ENCODE data around the gene LRRC3C. TPM values are rescaled to one million over a fixed set of nuclear protein-coding genes. Genes with fewer than 3 reads are reported as not detected.

The LRRC3C gene
- total RNA-seq, 2 donors from 2014 or later: not detected

DNA sequence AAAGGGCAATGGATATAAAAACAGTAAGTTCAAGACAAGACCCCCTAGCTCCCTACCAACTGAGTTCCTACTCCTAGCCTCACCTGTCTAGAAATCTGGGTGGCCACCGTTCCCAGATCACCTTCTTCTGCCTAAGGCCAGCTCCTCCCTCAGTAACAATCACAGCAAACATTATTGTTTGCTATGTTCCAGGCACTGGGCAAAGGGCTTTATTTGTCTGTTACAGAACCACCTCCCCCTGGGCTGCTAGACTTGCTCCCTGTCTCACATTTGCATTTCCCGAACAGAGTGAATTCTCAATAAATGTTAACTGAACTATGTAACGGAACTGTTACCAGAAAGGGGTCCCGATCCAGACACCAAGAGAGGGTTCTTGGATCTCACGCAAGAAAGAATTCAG lies 6.8 kb downstream of the LRRC3C start:
- 59% methylated on average over 5 of the region's 5 CpGs for WGBS
- H3K4me3 ChIP-seq: no peak overlapping the region
- H3K9me3 ChIP-seq: no peaks in the 10 kb centered on the region
- TF ChIP-seq, protein P1, sequence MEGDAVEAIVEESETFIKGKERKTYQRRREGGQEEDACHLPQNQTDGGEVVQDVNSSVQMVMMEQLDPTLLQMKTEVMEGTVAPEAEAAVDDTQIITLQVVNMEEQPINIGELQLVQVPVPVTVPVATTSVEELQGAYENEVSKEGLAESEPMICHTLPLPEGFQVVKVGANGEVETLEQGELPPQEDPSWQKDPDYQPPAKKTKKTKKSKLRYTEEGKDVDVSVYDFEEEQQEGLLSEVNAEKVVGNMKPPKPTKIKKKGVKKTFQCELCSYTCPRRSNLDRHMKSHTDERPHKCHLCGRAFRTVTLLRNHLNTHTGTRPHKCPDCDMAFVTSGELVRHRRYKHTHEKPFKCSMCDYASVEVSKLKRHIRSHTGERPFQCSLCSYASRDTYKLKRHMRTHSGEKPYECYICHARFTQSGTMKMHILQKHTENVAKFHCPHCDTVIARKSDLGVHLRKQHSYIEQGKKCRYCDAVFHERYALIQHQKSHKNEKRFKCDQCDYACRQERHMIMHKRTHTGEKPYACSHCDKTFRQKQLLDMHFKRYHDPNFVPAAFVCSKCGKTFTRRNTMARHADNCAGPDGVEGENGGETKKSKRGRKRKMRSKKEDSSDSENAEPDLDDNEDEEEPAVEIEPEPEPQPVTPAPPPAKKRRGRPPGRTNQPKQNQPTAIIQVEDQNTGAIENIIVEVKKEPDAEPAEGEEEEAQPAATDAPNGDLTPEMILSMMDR (IDR thresholded peaks at IDR 0.05): no peak
- TF ChIP-seq POLR2AphosphoS5 (IDR thresholded peaks at IDR 0.05) (no peak), POLR2A (IDR thresholded peaks at IDR 0.05) (no peak)
- H3K4me1 ChIP-seq (replicated peaks): no peaks in the 10 kb centered on the region
- peak overlapping the region in 1 of 2 donors; percentile 61 for H3K27ac ChIP-seq
- intact Hi-C loops (cut with DNase I): no loop called here
- DNase-seq (ENCODE audit: low spot score): no peak
- H3K36me3 ChIP-seq: no peaks in the 10 kb centered on the region
- no peaks in the 10 kb centered on the region for H3K27me3 ChIP-seq (replicated peaks; ENCODE audit: insufficient read depth)

DNA sequence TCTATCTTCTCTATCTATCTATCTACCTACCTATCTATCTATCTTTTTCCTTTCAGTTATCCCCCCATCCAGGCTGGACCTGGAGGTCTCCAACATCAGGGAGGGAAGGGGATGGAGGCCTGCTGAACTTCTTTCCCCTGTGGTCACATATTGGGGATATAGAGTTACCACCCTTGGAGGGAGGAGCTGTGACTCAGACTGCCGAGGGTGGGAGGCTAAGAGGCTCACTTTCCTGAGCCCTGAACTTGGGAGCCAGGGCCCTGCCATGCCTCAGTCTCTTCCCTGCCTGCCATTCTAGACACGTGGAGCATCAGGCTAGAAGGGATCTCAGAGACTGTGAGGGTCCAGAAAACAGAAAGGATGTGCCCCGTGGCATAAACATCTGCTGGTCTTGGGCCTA lies 8.4 kb downstream of the LRRC3C start:
- H3K27ac ChIP-seq: no peak overlapping the region
- H3K4me1 ChIP-seq (replicated peaks): no peaks in the 10 kb centered on the region
- 67% methylated on average over 3 of the region's 3 CpGs for WGBS
- no peak for DNase-seq (ENCODE audit: low spot score)
- intact Hi-C loops (cut with DNase I): no loop called here
- H3K4me3 ChIP-seq: no peak overlapping the region
- no peaks in the 10 kb centered on the region for H3K27me3 ChIP-seq (replicated peaks; ENCODE audit: insufficient read depth)
- H3K36me3 ChIP-seq: no peaks in the 10 kb centered on the region
- H3K9me3 ChIP-seq: no peaks in the 10 kb centered on the region
- TF ChIP-seq, protein P1 (IDR thresholded peaks at IDR 0.05): no peak
- TF ChIP-seq POLR2AphosphoS5 (IDR thresholded peaks at IDR 0.05): no peak
- TF ChIP-seq POLR2A (IDR thresholded peaks at IDR 0.05): no peak

DNA sequence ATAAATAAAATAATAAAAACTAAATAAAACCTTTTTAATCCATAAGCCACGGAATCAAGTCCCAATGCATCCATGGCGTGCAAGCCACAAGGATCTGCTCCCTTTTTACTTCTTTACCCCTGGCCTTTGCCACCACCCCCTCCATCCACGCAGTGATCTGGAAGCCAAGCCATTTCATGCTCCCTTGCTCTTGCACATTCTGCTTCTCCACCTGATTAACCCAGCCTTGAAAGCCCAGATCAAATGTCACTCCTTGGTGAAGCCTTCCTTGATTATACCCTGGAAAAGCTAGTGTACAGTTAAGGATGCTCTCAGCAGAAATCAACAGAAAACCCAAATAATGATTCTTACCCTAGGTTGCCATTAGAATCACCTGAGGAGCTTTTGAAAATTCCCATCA lies 9.9 kb downstream of the LRRC3C start:
- Histone ChIP-seq H3K27ac (no peak overlapping the region), H3K27me3 (replicated peaks; ENCODE audit: insufficient read depth) (no peaks in the 10 kb centered on the region), H3K36me3 (no peaks in the 10 kb centered on the region), H3K4me1 (replicated peaks) (no peaks in the 10 kb centered on the region), H3K9me3 (no peaks in the 10 kb centered on the region), H3K4me3 (no peak overlapping the region)
- 89% methylated on average over 3 of the region's 3 CpGs for WGBS
- TF ChIP-seq POLR2AphosphoS5 (IDR thresholded peaks at IDR 0.05): no peak
- TF ChIP-seq POLR2A (IDR thresholded peaks at IDR 0.05): no peak
- TF ChIP-seq, protein P1 (IDR thresholded peaks at IDR 0.05): no peak
- DNase-seq (ENCODE audit: low spot score): no peak
- intact Hi-C loops (cut with DNase I): no loop called here

DNA sequence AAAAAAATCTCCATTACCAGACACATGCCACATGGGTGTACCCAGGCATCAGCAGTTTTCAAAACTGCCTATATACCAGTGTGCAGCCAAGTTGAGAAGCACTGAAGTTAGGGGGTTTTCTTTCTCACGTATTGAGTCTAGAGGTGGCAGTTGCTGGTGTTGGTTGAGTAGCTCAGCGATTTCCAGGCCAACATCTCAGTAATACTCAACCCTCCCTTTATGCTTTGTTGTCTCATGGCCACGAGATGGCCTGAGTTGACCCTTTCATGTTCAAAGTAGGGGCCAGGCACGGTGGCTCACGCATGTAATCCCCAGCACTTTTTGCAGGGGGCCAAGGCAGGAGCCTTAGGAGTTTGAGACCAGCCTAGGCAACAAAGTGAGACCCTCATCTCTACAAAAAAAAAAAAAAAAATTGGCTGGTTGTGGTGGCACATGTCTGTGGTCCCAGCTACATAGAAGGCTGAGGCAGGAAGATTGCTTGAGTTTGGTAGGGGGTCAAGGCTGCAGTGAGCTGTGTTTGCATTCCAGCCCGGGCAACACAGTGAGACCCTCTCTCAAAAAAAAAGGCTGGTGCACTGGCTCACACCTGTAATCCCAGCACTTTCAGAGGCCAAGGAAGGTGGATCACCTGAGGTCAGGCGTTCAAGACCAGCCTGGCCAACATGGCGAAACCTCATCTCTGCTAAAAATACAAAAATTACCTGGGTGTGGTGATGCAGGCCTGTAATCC lies 10.8 kb downstream of the LRRC3C start:
- no peaks in the 10 kb centered on the region for H3K36me3 ChIP-seq
- no peaks in the 10 kb centered on the region for H3K9me3 ChIP-seq
- no peak for DNase-seq (ENCODE audit: low spot score)
- H3K27ac ChIP-seq: no peak overlapping the region
- TF ChIP-seq, protein P1 (IDR thresholded peaks at IDR 0.05): no peak
- TF ChIP-seq POLR2A (IDR thresholded peaks at IDR 0.05): no peak
- no peak for TF ChIP-seq POLR2AphosphoS5 (IDR thresholded peaks at IDR 0.05)
- no peak overlapping the region for H3K4me3 ChIP-seq
- no peaks in the 10 kb centered on the region for H3K27me3 ChIP-seq (replicated peaks; ENCODE audit: insufficient read depth)
- intact Hi-C loops (cut with DNase I): no loop called here
- WGBS: 84% methylated on average over 8 of the region's 8 CpGs
- H3K4me1 ChIP-seq (replicated peaks): no peaks in the 10 kb centered on the region

DNA sequence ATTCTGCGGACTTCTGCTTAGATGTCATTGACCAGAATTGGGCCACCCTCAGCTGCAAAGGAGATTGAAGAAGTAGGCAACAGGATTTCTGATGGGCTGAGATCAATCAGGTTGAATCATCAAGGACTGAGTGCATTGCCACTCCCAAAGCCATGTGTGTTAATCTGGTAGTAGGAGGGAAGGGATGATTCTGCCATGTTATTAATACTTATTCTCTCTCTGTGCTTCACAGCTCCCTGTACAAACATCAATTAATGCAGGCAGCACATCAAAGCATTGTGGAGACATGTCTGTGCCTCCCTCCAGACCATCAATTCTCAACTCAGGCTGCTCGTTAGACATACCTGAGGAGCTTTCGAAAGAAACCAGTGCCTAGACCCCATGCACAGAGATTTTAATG lies 11.6 kb downstream of the LRRC3C start:
- H3K9me3 ChIP-seq: no peaks in the 10 kb centered on the region
- H3K4me1 ChIP-seq (replicated peaks): no peaks in the 10 kb centered on the region
- no peak overlapping the region for H3K4me3 ChIP-seq
- DNase-seq (ENCODE audit: low spot score): no peak
- TF ChIP-seq POLR2AphosphoS5 (IDR thresholded peaks at IDR 0.05): no peak
- H3K27ac ChIP-seq: no peak overlapping the region
- no peaks in the 10 kb centered on the region for H3K27me3 ChIP-seq (replicated peaks; ENCODE audit: insufficient read depth)
- intact Hi-C loops (cut with DNase I): no loop called here
- H3K36me3 ChIP-seq: no peaks in the 10 kb centered on the region
- WGBS: 68% methylated on average over 3 of the region's 3 CpGs
